Ishikawa (cell line): Measurements from ENCODE around the gene OSCP1.

Experiments used
- CEBPB ChIP-seq: IDR thresholded peaks from 2 replicates; pipeline ENCODE4 v1.6.1; 2012
- EP300 ChIP-seq: IDR thresholded peaks from 2 replicates; pipeline ENCODE4 v1.6.1; 2012; ENCODE audit warnings: borderline replicate concordance
- FOXM1 ChIP-seq: IDR thresholded peaks from 2 replicates; pipeline ENCODE4 v1.6.1; 2012; ENCODE audit warnings: low read depth, borderline replicate concordance
- RAD21 ChIP-seq: IDR thresholded peaks from 2 replicates; pipeline ENCODE4 v1.6.1; 2012; ENCODE audit warnings: low read depth
- REST ChIP-seq: IDR thresholded peaks from 2 replicates; pipeline ENCODE4 v1.6.1; 2012; ENCODE audit warnings: low read depth, mild to moderate bottlenecking
- TAF1 ChIP-seq: IDR thresholded peaks from 2 replicates; pipeline ENCODE4 v1.6.1; 2012; ENCODE audit warnings: low read depth, mild to moderate bottlenecking
- ZBTB7A ChIP-seq: IDR thresholded peaks from 2 replicates; pipeline ENCODE4 v1.6.1; 2012; ENCODE audit warnings: low read depth

- TF ChIP-seq REST (no peak), EP300 (no peak), ZBTB7A (no peak), CEBPB (no peak), FOXM1 (no peak), TAF1 (no peak), RAD21 (no peak)
Observed at GRCh38 chr1:36472656-36473055, 22.4 kb upstream of the OSCP1 start.
